K562 (cell line): Measurements from ENCODE around the gene ERCC6. TPM values are rescaled to one million over a fixed set of nuclear protein-coding genes. Genes with fewer than 3 reads are reported as not detected.

ENCODE experiments used
- AFF4 ChIP-seq: sonication (generic); formaldehyde crosslinking; IDR thresholded peaks from 2 replicates; pipeline ENCODE4 v1.8.0; 2023; ENCODE audit warnings: mild to moderate bottlenecking, missing genetic modification reagents
- BMI1 ChIP-seq: fragments of 150-350 bp; IDR thresholded peaks from 2 replicates; pipeline ENCODE4 v1.6.1; 2014; ENCODE audit warnings: low read length
- CBX1 ChIP-seq: sonication (generic); IDR thresholded peaks from 2 replicates; pipeline ENCODE4 v1.6.1; 2016; ENCODE audit warnings: antibody characterized with exemption, low read depth, mild to moderate bottlenecking
- CREB3L1 ChIP-seq: fragments of 450-650 bp; IDR thresholded peaks from 2 replicates; pipeline ENCODE4 v1.6.1; 2014; ENCODE audit warnings: low read depth, mild to moderate bottlenecking, moderate library complexity, borderline replicate concordance
- CREB5 ChIP-seq: fragments of 250-450 bp; sonication (Bioruptor Pico); IDR thresholded peaks from 2 replicates; pipeline ENCODE4 v1.5.0; 2020; ENCODE audit warnings: mild to moderate bottlenecking
- CXXC5 ChIP-seq: fragments of 250-450 bp; sonication (Bioruptor Pico); IDR thresholded peaks from 2 replicates; pipeline ENCODE4 v1.8.0; 2022; ENCODE audit warnings: inconsistent platforms, mild to moderate bottlenecking, moderate library complexity
- DMBX1 ChIP-seq: fragments of 250-450 bp; sonication (Bioruptor Pico); IDR thresholded peaks from 2 replicates; pipeline ENCODE4 v1.8.0; 2022; ENCODE audit warnings: inconsistent platforms, mild to moderate bottlenecking, moderate library complexity, borderline replicate concordance
- E2F1 ChIP-seq: sonication (generic); formaldehyde crosslinking; IDR thresholded peaks from 2 replicates; pipeline ENCODE4 v1.8.1; 2023; ENCODE audit warnings: mild to moderate bottlenecking, missing genetic modification reagents, moderate library complexity
- E4F1 ChIP-seq: fragments of 250-450 bp; sonication (Bioruptor Pico); IDR thresholded peaks from 2 replicates; pipeline ENCODE4 v1.5.0; 2021; ENCODE audit warnings: mild to moderate bottlenecking, borderline replicate concordance
- HNRNPH1 ChIP-seq: fragments of 200-400 bp; formaldehyde crosslinking; optimal IDR thresholded peaks from 2 replicates; pipeline ENCODE3; 2017; ENCODE audit warnings: low read depth, mild to moderate bottlenecking, low read length, moderate library complexity
- MAX ChIP-seq: sonication (generic); formaldehyde crosslinking; IDR thresholded peaks from 2 replicates; pipeline ENCODE4 v1.9.0; 2022; ENCODE audit warnings: mild to moderate bottlenecking, missing genetic modification reagents
- RBFOX2 ChIP-seq: fragments of 200-400 bp; formaldehyde crosslinking; IDR thresholded peaks from 2 replicates; pipeline ENCODE4 v1.6.1; 2017; ENCODE audit warnings: low read depth, mild to moderate bottlenecking, low read length, moderate library complexity
- SMAD4 ChIP-seq: fragments of 250-450 bp; sonication (Bioruptor Pico); conservative IDR thresholded peaks from 2 replicates; pipeline ENCODE4 v1.8.0; 2021; ENCODE audit warnings: inconsistent platforms, mild to moderate bottlenecking, moderate library complexity
- SOX6 ChIP-seq: fragments of 450-650 bp; IDR thresholded peaks from 2 replicates; pipeline ENCODE4 v1.6.1; 2014; ENCODE audit warnings: mild to moderate bottlenecking
- TBP ChIP-seq: optimal IDR thresholded peaks from 2 replicates; pipeline ENCODE3; 2011; ENCODE audit warnings: low read depth, low read length, improper control_type of control experiment
- ZFP1 ChIP-seq: fragments of 450-650 bp; formaldehyde crosslinking; IDR thresholded peaks from 2 replicates; pipeline ENCODE4 v1.4.0; 2020; ENCODE audit warnings: mild to moderate bottlenecking, mixed read lengths
- ZNF830 ChIP-seq: fragments of 250-450 bp; sonication (Bioruptor Pico); IDR thresholded peaks from 2 replicates; pipeline ENCODE4 v1.5.0; 2021; ENCODE audit warnings: mild to moderate bottlenecking
- polyA plus RNA-seq, 8 experiments: library from polyadenylated mRNA; depleted of rRNA in 4 of 8; stranded (reverse) in 5 of 8; unstranded in 3 of 8; fragments of >200 nt; fragmentation: Nextera tagmentation in 2 of 8; fragmentation: Illumina TruSeq in 1 of 8; extraction: Ambion mirVana in 2 of 8; extraction: Trizol in 1 of 8; gene quantifications; 2 replicates each; pipeline versions ENCODE4 v1.2.1 to v1.2.3, GENCODE V29; 2011 to 2014; ENCODE audit warnings: inconsistent platforms in 1 of 8, missing spikeins in 1 of 8
- total RNA-seq, 7 experiments: library from RNA; depleted of rRNA in 6 of 7; stranded (reverse); fragments of >200 nt in 6 of 7; fragmentation: Illumina TruSeq in 2 of 7; extraction: Trizol in 2 of 7; gene quantifications; 2 replicates each; pipeline versions ENCODE4 v1.2.1 to v1.2.3, GENCODE V29; 2011 to 2021; ENCODE audit warnings: low replicate concordance in 1 of 7

ERCC6 gene
- total and polyA plus RNA-seq, 9 of the 15 experiments (the other 6 are each of a cell fraction or from before 2014, with no cell fraction given), result 7.8 to 17.7 (median 11.8) TPM

- no peak for TF ChIP-seq HNRNPH1
- no peak for TF ChIP-seq RBFOX2
- peak; percentile 73 for TF ChIP-seq SOX6
- no peak; the same call in 1 of the 2 replicates for TF ChIP-seq E2F1 (CRISPR knock-in tag)
- no peak for TF ChIP-seq SMAD4 (CRISPR knock-in tag)
- no peak for TF ChIP-seq DMBX1 (CRISPR knock-in tag)
- TF ChIP-seq CBX1, result no peak
- TF ChIP-seq ZFP1, result no peak
- peak; percentile 33; the same call in 1 of the 2 replicates for TF ChIP-seq CREB3L1
- no peak for TF ChIP-seq BMI1
- TF ChIP-seq CXXC5 (CRISPR knock-in tag), result no peak
- no peak for TF ChIP-seq CREB5 (CRISPR knock-in tag)
- TF ChIP-seq MAX, result peak; percentile 57
- TF ChIP-seq ZNF830 (CRISPR knock-in tag), result 0 out of 2 replicates have a peak, but pooled peaks have one; percentile 41
- no peak for TF ChIP-seq E4F1
- 0 out of 2 replicates have a peak, but pooled peaks have one; percentile 14 for TF ChIP-seq AFF4 (CRISPR knock-in tag)
- TF ChIP-seq TBP, result peak; percentile 24
Observed at GRCh38 chr10:49539320-49539885, 482 bp upstream of the ERCC6 start (continued).
